Stimulated activated CD4-positive, alpha-beta T cell treated with anti-CD3 and anti-CD28 coated beads, Interleukin-2, amount 100 ng/mL, for 24 hours (primary cell): Measurements from ENCODE around the gene TSPAN17.
"Not testable (repeated sequence)": the region's sequence is repeated elsewhere in the genome, so short reads cannot be mapped to it uniquely, and the experiment has no call there.

Experiments used
- DNase-seq, 2 donors: peaks; one replicate each; pipeline ENCODE4 v3.0.0-alpha.2; 2020

The TSPAN17 gene

GRCh38 chr5:176687247-176687646 is 40.0 kb downstream of the TSPAN17 start:
- no peak for DNase-seq

DNA sequence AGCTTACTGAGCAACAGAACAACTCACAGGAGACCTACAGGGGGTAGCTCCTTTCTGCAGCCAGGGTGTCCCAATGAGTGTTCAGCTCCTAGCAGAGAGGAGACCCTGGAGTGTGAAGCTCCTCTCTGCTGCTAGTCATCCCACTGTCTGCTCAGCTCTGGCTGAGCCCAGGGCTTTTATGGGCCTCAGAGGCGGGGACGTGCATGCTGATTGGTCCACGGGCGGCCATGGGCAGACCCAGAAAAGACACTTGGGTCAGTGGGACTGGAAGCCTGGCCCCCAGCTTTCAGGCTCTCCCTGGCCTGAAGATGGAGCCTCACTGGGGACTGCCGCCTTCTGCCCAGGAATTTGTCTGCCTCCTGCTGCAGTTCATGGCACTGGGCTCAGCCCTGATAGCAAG is 40.6 kb downstream of the TSPAN17 start:
- DNase-seq: no peak

GRCh38 chr5:176690911-176691310 is 43.6 kb downstream of the TSPAN17 start:
- no peak for DNase-seq

DNA sequence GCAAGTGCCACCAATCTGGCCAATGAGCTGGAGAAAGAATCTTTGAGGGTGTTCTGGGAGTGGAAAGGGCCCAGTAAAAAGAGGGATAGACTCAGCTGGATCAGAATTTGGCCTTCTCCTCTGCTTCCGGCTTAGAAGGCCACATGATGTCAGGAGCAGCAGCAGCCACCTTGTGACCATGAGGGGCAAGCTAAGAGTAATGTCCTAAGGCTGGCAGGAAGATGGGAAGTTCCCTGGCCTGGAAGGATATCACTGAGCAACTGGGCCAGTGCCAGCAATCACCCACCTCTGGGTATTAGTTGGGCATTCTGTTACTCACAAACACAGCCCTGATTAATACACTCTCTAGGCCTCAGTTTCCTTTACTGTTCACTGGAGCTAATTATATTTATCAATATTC is 44.2 kb downstream of the TSPAN17 start:
- no peak for DNase-seq

GRCh38 chr5:176692326-176692725 is 45.0 kb downstream of the TSPAN17 start:
- DNase-seq: no peak

DNA sequence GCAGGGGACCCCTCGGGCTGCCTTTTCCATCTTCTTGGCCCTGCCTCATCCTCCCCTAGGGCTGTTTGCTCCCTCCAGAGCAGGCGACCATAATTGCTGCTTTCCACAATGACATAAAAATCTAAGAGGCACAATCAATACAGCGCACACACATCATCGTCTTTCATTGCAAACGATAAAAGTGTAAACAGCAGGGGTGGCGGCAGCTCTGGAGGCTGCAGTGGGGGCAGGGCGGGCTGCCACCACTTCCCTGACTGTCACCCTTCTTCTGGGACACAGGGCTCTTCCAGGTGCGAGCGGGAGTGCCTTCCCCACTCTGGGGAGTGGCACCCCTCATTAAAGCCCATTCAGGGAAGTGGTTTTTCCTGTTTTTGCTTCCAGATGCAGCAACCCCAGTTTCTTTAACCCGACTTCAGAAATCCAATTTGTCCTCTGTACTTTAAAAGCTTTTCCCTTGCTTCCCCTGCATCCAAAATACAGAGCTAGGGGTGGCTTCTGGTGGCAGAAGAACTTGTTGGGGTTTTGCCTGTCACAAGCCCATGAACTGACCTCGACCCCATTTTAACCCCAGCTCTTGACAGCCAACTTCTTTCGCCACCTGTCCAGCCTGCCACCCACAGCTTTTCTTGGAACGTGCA is 45.7 kb downstream of the TSPAN17 start:
- no peak for DNase-seq

DNA sequence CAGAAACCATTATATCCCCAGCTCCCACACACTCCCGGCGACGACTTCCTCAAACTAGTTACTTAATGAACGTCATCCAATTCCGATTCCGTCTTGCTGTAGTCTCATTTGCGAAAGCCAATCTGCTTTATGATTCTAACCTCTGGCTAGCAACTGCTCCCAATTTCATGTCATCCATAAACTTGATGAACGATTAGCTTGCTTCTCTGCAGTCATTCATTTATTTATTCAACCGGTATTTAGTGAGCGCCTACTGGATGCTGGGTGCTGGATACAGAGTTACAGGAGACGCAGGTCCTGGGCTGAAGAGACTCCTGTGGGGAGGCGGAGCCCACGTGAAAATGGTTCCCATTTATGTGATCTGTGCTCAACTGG is 46.2 kb downstream of the TSPAN17 start:
- DNase-seq: no peak

DNA sequence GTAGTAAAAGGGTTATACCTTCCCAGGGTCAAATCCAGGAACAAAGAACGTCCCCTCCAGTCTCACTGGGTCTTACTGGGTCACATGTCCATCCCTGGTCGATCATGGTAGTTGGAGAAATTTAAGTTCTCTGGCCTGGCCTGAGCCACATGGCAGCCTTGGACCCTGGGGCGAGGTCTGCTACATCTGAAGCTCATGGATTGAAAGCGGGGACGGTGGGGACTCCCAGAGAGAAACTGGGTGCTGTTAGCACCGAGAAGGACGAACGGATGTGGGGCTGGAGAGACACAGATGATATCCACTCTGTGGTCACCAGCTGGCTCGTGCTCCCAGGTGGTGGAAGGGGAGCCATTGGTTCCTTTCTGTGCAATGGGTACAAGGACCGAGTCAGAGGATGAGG is 46.9 kb downstream of the TSPAN17 start:
- no peak for DNase-seq

DNA sequence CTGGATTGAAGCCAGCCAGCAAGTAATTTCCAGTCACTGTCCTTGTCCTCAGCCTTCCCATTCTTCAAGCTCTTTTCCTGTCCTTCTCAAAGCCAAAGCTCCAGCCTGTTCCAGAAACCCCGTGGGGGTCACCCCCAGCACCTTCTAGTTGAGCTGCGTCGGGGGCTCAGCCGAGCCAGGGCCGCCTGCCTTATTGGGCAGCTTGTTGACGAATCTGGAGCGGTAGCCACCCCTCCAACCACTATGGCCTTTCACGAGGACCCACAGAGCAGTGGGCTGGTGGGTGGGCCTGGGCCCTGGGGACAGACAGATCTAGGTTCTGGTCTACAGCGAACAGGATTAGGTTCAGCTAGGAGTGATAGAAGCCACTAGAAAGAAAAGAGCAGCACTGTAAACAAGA is 47.3 kb downstream of the TSPAN17 start:
- no peak for DNase-seq

DNA sequence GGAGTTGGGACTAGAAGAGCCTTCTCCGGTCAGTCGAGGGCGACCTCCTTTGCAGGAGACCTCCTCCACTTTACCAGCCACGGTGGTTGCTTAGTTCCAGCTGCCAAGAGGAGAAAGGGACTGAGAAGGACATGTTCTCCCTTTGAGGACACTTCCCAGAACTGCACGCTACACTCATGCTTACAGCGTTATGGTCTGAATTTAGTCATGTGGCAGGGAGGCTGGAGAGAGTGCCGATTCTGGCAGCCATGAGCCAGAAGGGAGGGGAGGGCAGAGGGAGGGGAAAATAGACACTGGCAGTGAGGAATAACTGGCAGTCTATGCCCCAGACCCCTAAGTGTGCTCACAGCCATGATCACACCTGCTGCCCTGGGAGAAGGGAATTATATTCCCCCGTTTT is 47.8 kb downstream of the TSPAN17 start:
- DNase-seq: no peak

DNA sequence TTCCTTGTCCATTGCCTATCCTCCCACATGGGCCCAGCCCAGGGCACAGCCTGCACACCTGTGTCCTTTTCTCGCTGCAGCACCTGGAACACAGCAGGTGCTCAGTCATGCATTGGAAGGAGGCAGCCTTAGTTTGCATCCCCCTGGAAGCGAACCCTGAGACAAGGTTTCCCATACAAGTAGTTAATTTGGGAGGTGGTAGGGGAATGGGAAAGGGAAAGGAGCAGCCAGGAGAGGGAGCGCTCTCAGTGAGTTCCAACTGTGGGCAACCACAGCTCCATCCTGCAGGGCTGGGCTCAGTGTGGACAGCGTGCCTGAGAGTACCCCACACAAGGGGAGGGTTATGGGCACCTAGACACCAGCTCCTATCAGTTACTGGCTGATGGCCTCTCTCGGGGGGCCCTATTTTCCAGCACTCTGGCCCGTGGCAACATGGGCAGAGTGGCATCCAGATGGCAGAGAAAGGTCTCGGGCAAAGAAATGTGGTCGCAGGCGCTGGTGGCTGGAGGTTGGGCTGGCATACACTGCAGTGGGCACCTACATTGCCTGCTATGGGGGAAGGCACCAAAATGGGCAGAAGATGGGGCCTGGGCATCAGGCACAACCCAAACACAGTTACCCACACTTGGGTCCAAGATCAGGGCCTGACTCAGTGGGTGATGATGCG is 50.1 kb downstream of the TSPAN17 start:
- no peak for DNase-seq

GRCh38 chr5:176697934-176698538 is 50.8 kb downstream of the TSPAN17 start:
- no peak for DNase-seq

- not testable (repeated sequence) for DNase-seq
Measured at GRCh38 chr5:176699446-176699845, 52.2 kb downstream of the TSPAN17 start.

GRCh38 chr5:176700239-176700847 is 53.1 kb downstream of the TSPAN17 start:
- DNase-seq: peak in 1 of 2 donors; percentile 22

GRCh38 chr5:176702671-176703641 is 55.7 kb downstream of the TSPAN17 start:
- no peak for DNase-seq

DNA sequence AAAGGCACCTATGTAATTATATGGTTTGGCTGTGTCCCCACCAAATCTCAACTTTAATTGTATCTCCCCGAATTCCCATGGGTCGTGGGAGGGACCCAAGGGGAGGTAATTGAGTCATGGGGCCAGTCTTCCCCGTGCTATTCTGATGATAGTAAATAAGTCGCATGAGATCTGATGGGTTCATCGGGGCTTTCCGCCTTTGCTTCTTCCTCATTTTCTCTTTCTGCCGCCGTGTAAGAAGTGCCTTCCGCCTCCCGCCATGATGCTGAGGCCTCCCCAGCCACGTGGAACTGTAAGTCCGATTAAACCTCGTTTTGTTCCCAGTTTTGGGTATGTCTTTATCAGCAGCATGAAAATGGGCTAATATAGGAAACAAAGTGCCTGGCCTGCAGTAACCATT is 56.6 kb downstream of the TSPAN17 start:
- DNase-seq: no peak

DNA sequence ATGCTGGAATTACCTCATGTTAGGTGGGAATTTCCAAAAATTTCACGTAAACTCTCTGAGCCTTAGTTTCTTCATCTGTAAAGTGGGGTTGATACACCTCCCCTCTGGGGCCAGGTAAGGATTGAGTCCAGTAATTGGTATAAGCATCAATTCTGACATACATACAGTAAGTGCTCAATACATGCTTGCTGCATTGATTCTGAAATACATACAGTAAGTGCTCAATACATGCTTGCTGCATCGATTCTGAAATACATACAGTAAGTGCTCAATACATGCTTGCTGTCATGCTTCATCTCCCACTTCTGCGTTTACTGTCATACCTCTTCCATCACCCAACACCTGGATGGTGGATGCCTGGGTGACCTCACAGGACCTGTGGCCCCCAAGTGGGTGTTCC is 57.1 kb downstream of the TSPAN17 start:
- DNase-seq: no peak

DNA sequence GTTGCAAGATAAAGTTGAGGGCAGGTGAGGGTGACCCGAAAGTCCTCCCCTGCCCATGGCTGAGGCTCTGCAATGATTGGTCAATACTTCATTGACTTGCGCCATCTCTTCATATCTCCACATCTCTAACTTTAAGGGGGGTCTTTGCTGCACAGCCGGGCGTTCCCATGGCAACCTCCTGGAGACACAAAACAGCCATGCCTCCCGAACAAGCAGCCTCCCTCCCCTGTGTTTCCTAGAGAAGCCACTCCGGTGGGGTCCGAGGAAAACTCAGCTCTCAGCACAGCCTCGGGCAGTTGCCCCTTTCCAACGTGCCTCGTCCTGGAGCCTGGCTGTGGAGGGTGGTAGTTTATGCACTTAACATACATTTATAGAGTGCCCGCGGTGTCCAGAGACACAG is 57.5 kb downstream of the TSPAN17 start:
- no peak for DNase-seq
